Astrocyte of the cerebellum (primary cell): ENCODE measurements around the gene CUX1.

Experiments used
- DNase-seq: peaks from one replicate; pipeline ENCODE4 v3.0.0-alpha.2; 2011; ENCODE audit warnings: low read depth
- H3K4me3 ChIP-seq: 2 replicates; pipeline ENCODE4 v1.5.1; 2011; ENCODE audit warnings: mild to moderate bottlenecking, low read depth, low read length, moderate library complexity
- in situ Hi-C: cut with HindIII; loops from 2 replicates; pipeline ENCODE4 v1.10.0; 2017; ENCODE audit warnings: low sequenced_read_pairs
- TF ChIP-seq, protein P1 (sequence below): IDR thresholded peaks from 2 replicates; pipeline ENCODE4 v1.5.1; 2012; ENCODE audit warnings: low read length, low read depth, moderate library complexity, mild to moderate bottlenecking; ENCODE audit errors: missing control alignments

Gene CUX1

DNA sequence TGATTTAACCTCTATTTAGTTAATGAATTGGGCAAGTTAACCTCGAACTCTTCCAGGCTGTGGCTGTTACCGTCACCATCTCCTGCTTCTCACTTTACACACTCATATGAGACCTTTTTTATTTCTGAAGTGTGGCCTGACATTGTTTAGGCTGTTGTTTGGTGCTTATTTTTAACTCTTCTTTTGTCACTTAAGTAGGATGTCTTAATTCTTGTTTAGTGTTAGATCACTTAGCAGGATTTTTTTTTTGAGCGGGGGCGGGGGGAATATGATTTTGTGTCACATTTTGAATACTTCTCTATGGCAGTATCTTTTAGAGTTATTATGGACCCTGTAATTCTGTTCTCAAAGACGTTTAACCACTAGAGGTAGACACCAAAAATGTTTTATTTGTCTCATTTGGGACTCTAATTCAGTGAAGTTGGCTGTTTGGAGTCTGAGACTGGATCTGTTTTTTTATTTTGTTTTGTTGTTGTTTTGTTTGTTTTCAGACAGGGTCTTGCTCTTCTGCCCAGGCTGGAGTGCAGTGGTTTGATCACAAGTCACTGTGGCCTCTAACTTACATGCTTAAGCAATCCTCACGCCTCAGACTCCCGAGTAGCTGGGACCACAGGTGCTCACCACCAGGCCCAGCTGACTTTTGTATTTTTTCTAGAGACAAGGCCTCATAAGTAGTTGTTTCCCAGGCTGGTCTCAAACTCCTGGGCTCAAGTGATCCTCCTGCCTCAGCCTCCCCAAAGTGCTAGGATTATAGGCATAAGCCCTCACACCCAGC, 73.5 kb downstream of the CUX1 start:
- H3K4me3 ChIP-seq: no peak overlapping the region
- in situ Hi-C loops: no loop called here
- TF ChIP-seq, protein P1, sequence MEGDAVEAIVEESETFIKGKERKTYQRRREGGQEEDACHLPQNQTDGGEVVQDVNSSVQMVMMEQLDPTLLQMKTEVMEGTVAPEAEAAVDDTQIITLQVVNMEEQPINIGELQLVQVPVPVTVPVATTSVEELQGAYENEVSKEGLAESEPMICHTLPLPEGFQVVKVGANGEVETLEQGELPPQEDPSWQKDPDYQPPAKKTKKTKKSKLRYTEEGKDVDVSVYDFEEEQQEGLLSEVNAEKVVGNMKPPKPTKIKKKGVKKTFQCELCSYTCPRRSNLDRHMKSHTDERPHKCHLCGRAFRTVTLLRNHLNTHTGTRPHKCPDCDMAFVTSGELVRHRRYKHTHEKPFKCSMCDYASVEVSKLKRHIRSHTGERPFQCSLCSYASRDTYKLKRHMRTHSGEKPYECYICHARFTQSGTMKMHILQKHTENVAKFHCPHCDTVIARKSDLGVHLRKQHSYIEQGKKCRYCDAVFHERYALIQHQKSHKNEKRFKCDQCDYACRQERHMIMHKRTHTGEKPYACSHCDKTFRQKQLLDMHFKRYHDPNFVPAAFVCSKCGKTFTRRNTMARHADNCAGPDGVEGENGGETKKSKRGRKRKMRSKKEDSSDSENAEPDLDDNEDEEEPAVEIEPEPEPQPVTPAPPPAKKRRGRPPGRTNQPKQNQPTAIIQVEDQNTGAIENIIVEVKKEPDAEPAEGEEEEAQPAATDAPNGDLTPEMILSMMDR: no peak
- DNase-seq: no peak

DNA sequence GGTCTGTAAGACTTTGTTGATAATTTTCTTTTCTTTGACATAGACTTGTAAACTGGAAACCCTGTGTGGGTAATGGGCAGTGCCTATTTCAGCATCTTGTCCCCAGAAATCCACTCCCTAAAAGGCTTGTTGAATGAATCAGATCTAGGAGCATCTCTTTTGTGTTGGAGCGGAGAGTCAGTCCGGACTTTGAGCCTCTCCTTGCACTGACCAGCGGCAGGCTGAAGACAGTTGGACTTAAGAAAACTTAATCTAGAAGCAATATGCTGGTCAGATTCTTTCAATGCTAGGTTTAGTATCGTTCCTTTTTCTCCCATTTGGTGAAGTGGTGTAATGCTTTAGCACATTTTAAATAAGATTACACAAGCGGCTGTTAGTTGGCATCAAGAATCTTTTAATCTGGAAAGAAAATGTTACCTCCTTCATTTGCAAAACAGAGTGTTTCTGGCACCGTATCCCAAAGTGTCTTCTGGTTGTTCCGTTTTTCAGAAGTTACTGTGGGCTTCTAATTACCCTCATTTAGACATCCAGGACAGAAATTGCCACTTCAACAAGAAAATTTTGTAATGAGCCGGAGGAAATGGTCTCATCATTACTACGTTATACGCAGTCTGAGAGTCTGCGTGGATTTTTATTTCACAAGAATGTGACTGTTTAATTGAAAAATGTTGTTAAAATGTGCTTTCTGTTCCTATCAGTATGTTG, 74.7 kb downstream of the CUX1 start:
- in situ Hi-C loops: no loop called here
- DNase-seq: no peak
- H3K4me3 ChIP-seq: no peak overlapping the region
- TF ChIP-seq, protein P1: no peak

GRCh38 chr7:101893341-101894082, 76.1 kb downstream of the CUX1 start:
- DNase-seq: no peak

GRCh38 chr7:101896316-101896715, 78.9 kb downstream of the CUX1 start:
- TF ChIP-seq, protein P1: no peak
- no peak for DNase-seq
- in situ Hi-C loops: loop anchor here (5.0 kb wide), 1 partner anchor 41 kb away; no protein-coding TSS in a partner anchor
- no peak overlapping the region for H3K4me3 ChIP-seq

More at GRCh38 chr7:101893341-101894082, 76.1 kb downstream of the CUX1 start:
- no peak overlapping the region for H3K4me3 ChIP-seq
- TF ChIP-seq, protein P1: no peak
- in situ Hi-C loops: no loop called here

DNA sequence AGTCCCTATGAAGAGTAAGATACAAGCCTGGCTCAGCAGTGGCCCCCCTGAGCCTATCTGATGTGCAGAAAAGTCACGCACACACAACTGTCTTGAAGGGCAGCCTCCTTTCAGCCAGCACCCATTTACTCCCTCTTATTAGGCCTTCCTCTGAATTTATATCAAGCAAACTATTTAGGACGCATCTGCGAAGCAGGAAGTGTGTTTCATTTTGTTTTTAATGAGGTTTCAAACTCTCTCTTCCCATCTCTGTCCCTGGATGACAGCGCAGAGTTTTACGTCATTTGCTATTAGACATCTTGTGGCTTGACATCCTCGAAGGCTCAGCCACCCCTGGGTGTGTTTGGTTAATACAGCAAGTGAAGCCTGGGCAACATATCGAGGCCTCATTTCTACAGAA, 79.5 kb downstream of the CUX1 start:
- in situ Hi-C loops: loop anchor here (5.0 kb wide), 1 partner anchor 40 kb away; no protein-coding TSS in a partner anchor
- no peak overlapping the region for H3K4me3 ChIP-seq
- DNase-seq: no peak
- TF ChIP-seq, protein P1: no peak

DNA sequence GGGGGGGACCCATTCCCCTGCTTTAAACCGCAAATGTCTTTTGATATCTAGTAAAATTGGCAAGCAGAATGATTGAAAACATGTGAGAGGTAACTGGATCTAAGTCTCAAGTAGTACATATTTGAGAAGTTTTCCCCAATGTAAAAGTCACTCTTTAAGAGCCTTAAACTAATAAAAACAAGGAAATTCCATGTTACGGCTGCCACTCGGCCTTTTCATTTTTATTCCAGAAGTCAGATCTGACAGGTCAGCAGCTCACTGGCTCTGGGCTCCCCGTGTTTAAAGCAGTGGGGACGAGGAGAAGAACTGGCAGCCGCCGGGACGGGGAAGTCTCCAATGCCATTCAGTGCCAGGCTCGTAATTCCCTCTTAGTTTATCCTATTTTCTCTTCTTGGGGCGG, 80.7 kb downstream of the CUX1 start:
- H3K4me3 ChIP-seq: no peak overlapping the region
- no peak for DNase-seq
- TF ChIP-seq, protein P1: no peak
- in situ Hi-C loops: loop anchor here (5.0 kb wide), 1 partner anchor 39 kb away; no protein-coding TSS in a partner anchor
